Fibroblast of villous mesenchyme (primary cell): ENCODE results near the gene MATR3. TPM values are rescaled to one million over a fixed set of nuclear protein-coding genes. Genes with fewer than 3 reads are reported as not detected.
"Not testable (repeated sequence)": the region's sequence is repeated elsewhere in the genome, so short reads cannot be mapped to it uniquely, and the experiment has no call there.

Experiments used
- DNase-seq: peaks from one replicate; pipeline ENCODE4 v3.0.0-alpha.2; 2010; ENCODE audit warnings: low read depth
- H3K4me3 ChIP-seq: 2 replicates; pipeline ENCODE4 v1.5.1; 2011; ENCODE audit warnings: low read depth, mild to moderate bottlenecking, low read length
- CTCF ChIP-seq: IDR thresholded peaks from 2 replicates; pipeline ENCODE4 v1.5.1; 2012; ENCODE audit warnings: low read depth, mild to moderate bottlenecking, low read length; ENCODE audit not compliant: insufficient read depth
- total RNA-seq: library from RNA; depleted of rRNA; stranded (reverse); fragments of >200 nt; gene quantifications from 2 replicates; pipeline ENCODE4 v1.2.3, GENCODE V29; 2012

The MATR3 gene
- total RNA-seq, 1 donor: 239 TPM

- no peak for DNase-seq
- no peak for TF ChIP-seq CTCF
- H3K4me3 ChIP-seq: no peak overlapping the region
Observed at GRCh38 chr5:139306197-139306596, 12.7 kb downstream of the MATR3 start.

DNA sequence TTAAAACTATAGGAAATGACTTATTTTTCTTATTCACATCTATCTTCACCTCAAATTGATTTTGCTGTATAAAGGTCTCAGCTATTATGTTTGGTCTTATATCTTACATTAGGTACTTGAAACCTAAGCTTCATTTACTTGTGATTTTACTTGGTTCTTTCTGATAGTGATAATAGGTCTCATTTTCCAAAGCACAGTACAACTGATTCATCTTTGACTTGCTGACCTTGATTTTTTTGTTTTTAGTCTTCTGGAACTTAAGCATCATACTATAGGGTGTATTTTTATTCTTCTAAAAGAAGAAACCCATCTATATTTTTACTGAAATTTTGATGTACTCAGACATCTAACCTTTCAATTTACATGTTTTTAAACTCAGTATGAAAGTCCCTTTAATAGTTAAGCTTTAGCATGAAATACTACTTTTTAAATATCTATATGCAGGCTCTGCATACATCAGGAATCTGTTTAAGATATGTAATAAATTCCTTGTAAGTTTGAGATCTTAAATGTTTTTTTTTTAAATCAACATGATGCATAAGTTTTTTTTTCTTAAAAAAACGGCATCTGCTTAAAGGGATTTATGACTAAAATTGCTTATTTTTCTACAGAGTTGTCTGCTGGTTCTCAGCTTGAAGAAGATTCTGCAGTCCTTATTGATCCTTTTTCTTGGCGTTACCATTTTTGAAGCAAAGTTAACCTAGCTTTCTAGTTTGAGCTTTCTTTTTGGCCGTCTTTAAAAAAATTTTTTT is 13.3 kb downstream of the MATR3 start:
- no peak for DNase-seq
- no peak for TF ChIP-seq CTCF

GRCh38 chr5:139308797-139309196 is 15.3 kb downstream of the MATR3 start:
- TF ChIP-seq CTCF: no peak
- no peak overlapping the region for H3K4me3 ChIP-seq

More for the DNA sequence above, 13.3 kb downstream of the MATR3 start:
- no peak overlapping the region for H3K4me3 ChIP-seq

GRCh38 chr5:139310715-139311186 is 17.2 kb downstream of the MATR3 start:
- DNase-seq, H3K4me3 ChIP-seq: not testable (repeated sequence)

More at GRCh38 chr5:139308797-139309196, 15.3 kb downstream of the MATR3 start:
- no peak for DNase-seq

GRCh38 chr5:139312075-139312474 is 18.5 kb downstream of the MATR3 start:
- no peak for TF ChIP-seq CTCF
- no peak overlapping the region for H3K4me3 ChIP-seq
- no peak for DNase-seq

DNA sequence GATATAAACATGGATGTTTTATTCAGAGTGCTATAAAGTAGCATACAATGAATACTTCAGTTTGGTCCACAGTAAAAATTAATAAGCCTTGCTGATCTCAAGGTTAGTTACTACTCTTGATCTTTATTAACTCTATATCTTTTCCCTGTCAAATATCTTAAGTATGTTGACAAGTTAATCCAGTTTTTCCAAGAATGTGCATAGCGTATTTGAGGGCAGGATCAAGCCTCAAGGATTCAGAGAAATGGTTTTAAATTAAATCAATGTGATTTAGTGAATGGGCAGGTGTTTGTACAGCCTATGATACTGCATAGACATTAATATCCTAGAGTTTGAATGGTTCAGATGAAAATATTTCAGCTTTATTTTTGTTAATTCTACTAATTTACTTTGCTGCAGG is 20.7 kb downstream of the MATR3 start:
- no peak overlapping the region for H3K4me3 ChIP-seq
- no peak for TF ChIP-seq CTCF
- no peak for DNase-seq

GRCh38 chr5:139315056-139315615 is 21.6 kb downstream of the MATR3 start:
- no peak overlapping the region for H3K4me3 ChIP-seq
- no peak for DNase-seq
- no peak for TF ChIP-seq CTCF
